Activated CD8-positive, alpha-beta memory T cell treated with anti-CD3 and anti-CD28 coated beads, Interleukin-2, amount 10 ng/mL, durations not matched to agents 7 days and 5 days (primary cell): Measurements from ENCODE around the gene HMG20B. TPM values are rescaled to one million over a fixed set of nuclear protein-coding genes. Genes with fewer than 3 reads are reported as not detected.

Source experiments
- ATAC-seq: fragments of 150-1000 bp; cut with Tn5 transposase; one replicate; pipeline ENCODE4 v1.10.0; 2021; ENCODE audit warnings: moderate library complexity
- CTCF ChIA-PET: fragments of 350-600 bp; sonication (Branson Sonifier 250); formaldehyde crosslinking; loops from one replicate; lab custom pipeline; 2021; ENCODE audit warnings: antibody characterized with exemption; lab: Charles Lee
- DNase-seq: peaks from one replicate; pipeline ENCODE4 v3.0.0-alpha.2; 2020
- H3K27ac Mint-ChIP-seq: one replicate; pipeline ENCODE4 v1.8.0; 2021; ENCODE audit warnings: mild to moderate bottlenecking, mixed read lengths
- H3K27me3 Mint-ChIP-seq: one replicate; pipeline ENCODE4 v1.8.0; 2021; ENCODE audit warnings: mixed read lengths
- H3K36me3 Mint-ChIP-seq: one replicate; pipeline ENCODE4 v1.8.0; 2021; ENCODE audit warnings: mild to moderate bottlenecking, mixed read lengths
- H3K4me1 Mint-ChIP-seq: one replicate; pipeline ENCODE4 v1.8.0; 2021; ENCODE audit warnings: mixed read lengths
- H3K4me3 Mint-ChIP-seq: one replicate; pipeline ENCODE4 v1.8.0; 2021; ENCODE audit warnings: mild to moderate bottlenecking, moderate library complexity, mixed read lengths
- H3K9me3 Mint-ChIP-seq: one replicate; pipeline ENCODE4 v1.8.0; 2022; ENCODE audit warnings: low read depth, mixed read lengths
- total RNA-seq, 2 experiments: library from RNA; stranded (reverse); gene quantifications; one replicate each; pipeline ENCODE4 v1.2.3, GENCODE V29; 2021

The HMG20B gene
- total RNA-seq, 2 experiments from 2014 or later = 50.7 to 51.7 TPM

- CTCF ChIA-PET = interaction anchor here (0.6 to 1.1 kb wide), 4 partner anchors 15 to 587 kb away, joined by 3 to 4 read pairs (median 3); partner anchors contain the start of gene GIPC3
- no peak for ATAC-seq
- no peak overlapping the region for H3K4me3 Mint-ChIP-seq
Measured at GRCh38 chr19:3604227-3604986, 31.7 kb downstream of the HMG20B start.

GRCh38 chr19:3604987-3605343, 32.2 kb downstream of the HMG20B start:
- Mint-ChIP-seq H3K4me3 (no peak overlapping the region), H3K27ac (no peak overlapping the region), H3K4me1 (peaks cover 8% of the 10 kb centered on the region), H3K9me3 (no peaks in the 10 kb centered on the region), H3K27me3 (no peaks in the 10 kb centered on the region), H3K36me3 (peaks cover 2% of the 10 kb centered on the region)
- DNase-seq = peak; percentile 61
- peak; percentile 56 for ATAC-seq
- CTCF ChIA-PET = interaction anchor here (0.6 to 1.1 kb wide), 4 partner anchors 15 to 587 kb away, joined by 3 to 4 read pairs (median 3); partner anchors contain the start of gene GIPC3

More at GRCh38 chr19:3604227-3604986, 31.7 kb downstream of the HMG20B start:
- no peak for DNase-seq
- no peaks in the 10 kb centered on the region for H3K9me3 Mint-ChIP-seq
- no peaks in the 10 kb centered on the region for H3K27me3 Mint-ChIP-seq
- H3K27ac Mint-ChIP-seq = no peak overlapping the region
- H3K4me1 Mint-ChIP-seq = peaks cover 8% of the 10 kb centered on the region
- no peaks in the 10 kb centered on the region for H3K36me3 Mint-ChIP-seq

GRCh38 chr19:3605361-3605760, 32.6 kb downstream of the HMG20B start:
- peaks cover 8% of the 10 kb centered on the region for H3K4me1 Mint-ChIP-seq
- no peaks in the 10 kb centered on the region for H3K27me3 Mint-ChIP-seq
- CTCF ChIA-PET = interaction anchor here (0.9 to 1.1 kb wide), 3 partner anchors 14 to 22 kb away, joined by 3 to 4 read pairs (median 3); partner anchors contain the start of gene GIPC3
- H3K4me3 Mint-ChIP-seq = no peak overlapping the region
- H3K27ac Mint-ChIP-seq = no peak overlapping the region
- no peaks in the 10 kb centered on the region for H3K9me3 Mint-ChIP-seq
- DNase-seq (no peak), ATAC-seq (no peak)
- peaks cover 2% of the 10 kb centered on the region for H3K36me3 Mint-ChIP-seq

GRCh38 chr19:3605770-3606169, 33.0 kb downstream of the HMG20B start:
- peaks cover 2% of the 10 kb centered on the region for H3K36me3 Mint-ChIP-seq
- H3K4me1 Mint-ChIP-seq = peaks cover 8% of the 10 kb centered on the region
- ATAC-seq (no peak), DNase-seq (no peak)
- no peaks in the 10 kb centered on the region for H3K27me3 Mint-ChIP-seq
- no peaks in the 10 kb centered on the region for H3K9me3 Mint-ChIP-seq
- no peak overlapping the region for H3K4me3 Mint-ChIP-seq
- CTCF ChIA-PET = no interaction called here
- no peak overlapping the region for H3K27ac Mint-ChIP-seq

- H3K27ac Mint-ChIP-seq = no peak overlapping the region
- ATAC-seq (peak; percentile 57), DNase-seq (no peak)
- H3K36me3 Mint-ChIP-seq = peaks cover 2% of the 10 kb centered on the region
- H3K4me3 Mint-ChIP-seq = no peak overlapping the region
- H3K9me3 Mint-ChIP-seq = no peaks in the 10 kb centered on the region
- H3K4me1 Mint-ChIP-seq = peaks cover 8% of the 10 kb centered on the region
- H3K27me3 Mint-ChIP-seq = no peaks in the 10 kb centered on the region
- CTCF ChIA-PET = no interaction called here
Measured at GRCh38 chr19:3606174-3606689, 33.5 kb downstream of the HMG20B start.

- peak; percentile 61 for DNase-seq
- Mint-ChIP-seq H3K4me3 (no peak within 1 kb of the TSS), H3K36me3 (peaks cover 2% of the 10 kb centered on the region), H3K9me3 (no peaks in the 10 kb centered on the region), H3K4me1 (peaks cover 8% of the 10 kb centered on the region), H3K27ac (peak within 1 kb of the TSS; percentile 20), H3K27me3 (no peaks in the 10 kb centered on the region)
- CTCF ChIA-PET = interaction anchor here (2.0 kb wide), 1 partner anchor 21 kb away, joined by 6 read pairs; the partner anchor contains the start of gene GIPC3
- ATAC-seq = peak; percentile 49
Measured at GRCh38 chr19:3606690-3607289, 34.0 kb downstream of the HMG20B start, which contains the start of gene TBXA2R. TBXA2R (minus strand) TSS chr19:3606875; CDS start chr19:3600634, 6,241 bp downstream.

- Mint-ChIP-seq H3K9me3 (no peaks in the 10 kb centered on the region), H3K36me3 (peaks cover 6% of the 10 kb centered on the region), H3K4me1 (peaks cover 8% of the 10 kb centered on the region), H3K27me3 (no peaks in the 10 kb centered on the region), H3K4me3 (no peak overlapping the region), H3K27ac (peak overlapping the region; percentile 20)
- DNase-seq (peak; percentile 39), ATAC-seq (no peak)
- CTCF ChIA-PET = interaction anchor here (1.8 to 2.0 kb wide), 2 partner anchors 22 to 63 kb away, joined by 6 to 7 read pairs; partner anchors contain the start of gene GIPC3
Measured at GRCh38 chr19:3607303-3608078, 34.7 kb downstream of the HMG20B start.

- peaks cover 6% of the 10 kb centered on the region for H3K36me3 Mint-ChIP-seq
- no peaks in the 10 kb centered on the region for H3K9me3 Mint-ChIP-seq
- no peak for DNase-seq
- CTCF ChIA-PET = interaction anchor here (1.8 to 2.0 kb wide), 2 partner anchors 23 to 64 kb away, joined by 6 to 7 read pairs; partner anchors contain the start of gene GIPC3
- no peak overlapping the region for H3K4me3 Mint-ChIP-seq
- no peak overlapping the region for H3K27ac Mint-ChIP-seq
- H3K27me3 Mint-ChIP-seq = no peaks in the 10 kb centered on the region
- peaks cover 8% of the 10 kb centered on the region for H3K4me1 Mint-ChIP-seq
- ATAC-seq = no peak
Measured at GRCh38 chr19:3608079-3608641, 35.4 kb downstream of the HMG20B start.

GRCh38 chr19:3608750-3609322, 36.1 kb downstream of the HMG20B start:
- CTCF ChIA-PET = interaction anchor here (1.8 kb wide), 1 partner anchor 64 kb away, joined by 7 read pairs; no protein-coding TSS in a partner anchor
- H3K4me1 Mint-ChIP-seq = peaks cover 8% of the 10 kb centered on the region
- H3K9me3 Mint-ChIP-seq = no peaks in the 10 kb centered on the region
- no peak for ATAC-seq
- no peak overlapping the region for H3K4me3 Mint-ChIP-seq
- no peaks in the 10 kb centered on the region for H3K27me3 Mint-ChIP-seq
- no peak overlapping the region for H3K27ac Mint-ChIP-seq
- peaks cover 6% of the 10 kb centered on the region for H3K36me3 Mint-ChIP-seq
- no peak for DNase-seq

GRCh38 chr19:3609779-3610719, 37.3 kb downstream of the HMG20B start:
- CTCF ChIA-PET = no interaction called here
- H3K27me3 Mint-ChIP-seq = no peaks in the 10 kb centered on the region
- no peaks in the 10 kb centered on the region for H3K9me3 Mint-ChIP-seq
- no peak overlapping the region for H3K27ac Mint-ChIP-seq
- H3K36me3 Mint-ChIP-seq = peaks cover 6% of the 10 kb centered on the region
- ATAC-seq (no peak), DNase-seq (no peak)
- no peak overlapping the region for H3K4me3 Mint-ChIP-seq
- H3K4me1 Mint-ChIP-seq = peaks cover 8% of the 10 kb centered on the region

- H3K9me3 Mint-ChIP-seq = no peaks in the 10 kb centered on the region
- H3K36me3 Mint-ChIP-seq = peaks cover 6% of the 10 kb centered on the region
- ATAC-seq (no peak), DNase-seq (no peak)
- H3K4me3 Mint-ChIP-seq = no peak overlapping the region
- peaks cover 8% of the 10 kb centered on the region for H3K4me1 Mint-ChIP-seq
- no peak overlapping the region for H3K27ac Mint-ChIP-seq
- no peaks in the 10 kb centered on the region for H3K27me3 Mint-ChIP-seq
- CTCF ChIA-PET = no interaction called here
Measured at GRCh38 chr19:3610745-3611717, 38.3 kb downstream of the HMG20B start.
